Left ventricle myocardium inferior (tissue), 1 donor: ENCODE data around the gene MAN1B1. TPM values are rescaled to one million over a fixed set of nuclear protein-coding genes. Genes with fewer than 3 reads are reported as not detected.
A peak's percentile ranks its signal among the peaks of the same experiment; 100 is the strongest.

Experiments
- DNase-seq: peaks from one replicate; pipeline ENCODE4 v3.0.0-alpha.2; 2020
- H3K27ac ChIP-seq: fragments of 200-600 bp; replicated peaks from 2 replicates; pipeline ENCODE4 v1.8.0; 2021
- H3K27me3 ChIP-seq: fragments of 200-600 bp; 2 replicates; pipeline ENCODE4 v1.8.0; 2021; ENCODE audit warnings: low read depth
- H3K36me3 ChIP-seq: fragments of 200-600 bp; 2 replicates; pipeline ENCODE4 v1.8.0; 2021
- H3K4me1 ChIP-seq: fragments of 200-600 bp; 2 replicates; pipeline ENCODE4 v1.8.0; 2021
- H3K4me3 ChIP-seq: fragments of 200-600 bp; 2 replicates; pipeline ENCODE4 v1.8.0; 2021; ENCODE audit warnings: mild to moderate bottlenecking, moderate library complexity
- H3K9me3 ChIP-seq: fragments of 200-600 bp; replicated peaks from 2 replicates; pipeline ENCODE4 v1.8.0; 2021
- CTCF ChIP-seq: fragments of 200-600 bp; IDR thresholded peaks from 2 replicates; pipeline ENCODE4 v1.8.0; 2021; ENCODE audit warnings: antibody characterized with exemption, mild to moderate bottlenecking, borderline replicate concordance
- intact Hi-C: fragments of 100-400 bp; cut with micrococcal nuclease; formaldehyde crosslinking; loops from one replicate; pipeline ENCODE4 v1.11.0; 2022
- total RNA-seq: library from RNA; stranded (reverse); fragmentation: NEBNext Ultra II Directional; extraction: Animal tissue kit (Norgen Biotek cat#: 25700); gene quantifications from one replicate; pipeline ENCODE4 v1.2.1, GENCODE V29; 2021
- donor health status: DM: no; HTN: yes; CAD: no; lungs with severe emphysema.

MAN1B1 gene
- total RNA-seq, 1 donor from 2014 or later = 20.6 TPM

- Histone ChIP-seq H3K27me3 (no peaks in the 10 kb centered on the region), H3K4me1 (peaks cover 51% of the 10 kb centered on the region), H3K4me3 (no peak overlapping the region), H3K27ac (peak overlapping the region; percentile 93), H3K36me3 (peaks cover 39% of the 10 kb centered on the region), H3K9me3 (no peaks in the 10 kb centered on the region)
- intact Hi-C loops = no loop called here
- no peak for DNase-seq
- TF ChIP-seq CTCF = no peak
These were observed 46.2 kb upstream of the MAN1B1 start for GRCh38 chr9:137040568-137040967.

GRCh38 chr9:137041124-137041523, 45.7 kb upstream of the MAN1B1 start:
- H3K4me1 ChIP-seq = peaks cover 53% of the 10 kb centered on the region
- intact Hi-C loops = no loop called here
- peaks cover 39% of the 10 kb centered on the region for H3K36me3 ChIP-seq
- no peaks in the 10 kb centered on the region for H3K9me3 ChIP-seq
- H3K27me3 ChIP-seq = no peaks in the 10 kb centered on the region
- H3K4me3 ChIP-seq = no peak overlapping the region
- DNase-seq = no peak
- H3K27ac ChIP-seq = peak overlapping the region; percentile 93
- TF ChIP-seq CTCF = no peak

- Histone ChIP-seq H3K36me3 (peaks cover 36% of the 10 kb centered on the region), H3K27ac (peak overlapping the region; percentile 93), H3K27me3 (peaks cover 14% of the 10 kb centered on the region), H3K4me3 (peak overlapping the region; percentile 80), H3K9me3 (no peaks in the 10 kb centered on the region), H3K4me1 (peaks cover 59% of the 10 kb centered on the region)
- peak; percentile 67 for DNase-seq
- no peak for TF ChIP-seq CTCF
- intact Hi-C loops = no loop called here
These were observed 43.7 kb upstream of the MAN1B1 start for GRCh38 chr9:137042751-137043727.

GRCh38 chr9:137044037-137044436, 42.7 kb upstream of the MAN1B1 start:
- Histone ChIP-seq H3K9me3 (no peaks in the 10 kb centered on the region), H3K36me3 (peaks cover 30% of the 10 kb centered on the region), H3K4me3 (peak overlapping the region; percentile 80), H3K4me1 (peaks cover 64% of the 10 kb centered on the region), H3K27ac (peak overlapping the region; percentile 93), H3K27me3 (peaks cover 24% of the 10 kb centered on the region)
- DNase-seq = no peak
- intact Hi-C loops = no loop called here
- TF ChIP-seq CTCF = no peak

- H3K9me3 ChIP-seq = no peaks in the 10 kb centered on the region
- DNase-seq = no peak
- TF ChIP-seq CTCF = no peak
- H3K4me1 ChIP-seq = peaks cover 69% of the 10 kb centered on the region
- peak overlapping the region; percentile 80 for H3K4me3 ChIP-seq
- H3K27me3 ChIP-seq = peaks cover 30% of the 10 kb centered on the region
- peaks cover 24% of the 10 kb centered on the region for H3K36me3 ChIP-seq
- intact Hi-C loops = no loop called here
- H3K27ac ChIP-seq = peak overlapping the region; percentile 93
These were observed 42.1 kb upstream of the MAN1B1 start for GRCh38 chr9:137044502-137045177.
